HEK293 (cell line): ENCODE measurements around the gene STK4.

Source experiments
- CTCF ChIA-PET: fragments of 350-600 bp; formaldehyde crosslinking; extraction: SDS; loops from one replicate; lab custom pipeline; 2021; ENCODE audit warnings: antibody characterized with exemption; lab: Yijun Ruan, JAX
- POLR2A ChIA-PET: fragments of 300-600 bp; formaldehyde crosslinking; extraction: SDS; loops from one replicate; lab custom pipeline; 2020; ENCODE audit warnings: antibody characterized with exemption, inconsistent platforms; lab: Yijun Ruan, JAX
- H3K27ac ChIP-seq: fragments of 200-500 bp; sonication (Bioruptor generic); 2 replicates; pipeline ENCODE4 v1.5.1; 2014; ENCODE audit warnings: low read depth, low read length, control low read depth, inconsistent platforms; ENCODE audit errors: extremely low read depth
- H3K36me3 ChIP-seq, 2 experiments: fragments of 200-500 bp in 1 of 2; sonication (Bioruptor generic) in 1 of 2; 1 replicate in 1 of 2; 2 replicates in 1 of 2; pipeline ENCODE4 v1.5.1; 2014 to 2017; ENCODE audit warnings: inconsistent platforms in 2 of 2, low read length in 2 of 2; ENCODE audit not compliant: control insufficient read depth in 2 of 2, insufficient read depth in 1 of 2
- H3K4me1 ChIP-seq: fragments of 200-500 bp; sonication (Bioruptor generic); 2 replicates; pipeline ENCODE4 v1.5.1; 2014; ENCODE audit warnings: mild to moderate bottlenecking, low read length, inconsistent platforms; ENCODE audit not compliant: control insufficient read depth, insufficient read depth
- H3K4me3 ChIP-seq: 2 replicates; pipeline ENCODE4 v1.5.1; 2011; ENCODE audit warnings: low read depth, mild to moderate bottlenecking, control low read depth, low read length, moderate library complexity
- H3K9me3 ChIP-seq: fragments of 200-500 bp; sonication (Bioruptor generic); 2 replicates; pipeline ENCODE4 v1.5.1; 2014; ENCODE audit warnings: low read depth, low read length, inconsistent platforms; ENCODE audit not compliant: control insufficient read depth, insufficient read depth
- AEBP2 ChIP-seq: fragments of 450-650 bp; formaldehyde crosslinking; IDR thresholded peaks from 2 replicates; pipeline ENCODE4 v1.5.1; 2016; ENCODE audit warnings: missing biosample characterization, missing genetic modification characterization, borderline replicate concordance
- FEZF1 ChIP-seq: fragments of 450-650 bp; formaldehyde crosslinking; IDR thresholded peaks from 2 replicates; pipeline ENCODE4 v1.5.1; 2016; ENCODE audit warnings: missing biosample characterization, missing genetic modification characterization
- KLF8 ChIP-seq: fragments of 450-650 bp; formaldehyde crosslinking; IDR thresholded peaks from 2 replicates; pipeline ENCODE4 v1.5.1; 2016; ENCODE audit warnings: missing biosample characterization, missing genetic modification characterization
- OVOL3 ChIP-seq: fragments of 450-650 bp; formaldehyde crosslinking; IDR thresholded peaks from 2 replicates; pipeline ENCODE4 v1.5.1; 2016; ENCODE audit warnings: missing biosample characterization, missing genetic modification characterization
- RBAK ChIP-seq: fragments of 450-650 bp; formaldehyde crosslinking; IDR thresholded peaks from 2 replicates; pipeline ENCODE4 v1.5.1; 2016; ENCODE audit warnings: missing biosample characterization, missing genetic modification characterization
- REPIN1 ChIP-seq: fragments of 450-650 bp; formaldehyde crosslinking; IDR thresholded peaks from 2 replicates; pipeline ENCODE4 v1.5.1; 2017; ENCODE audit warnings: missing biosample characterization, missing genetic modification characterization, low read depth
- SP7 ChIP-seq: fragments of 450-650 bp; formaldehyde crosslinking; IDR thresholded peaks from 2 replicates; pipeline ENCODE4 v1.5.1; 2016; ENCODE audit warnings: missing biosample characterization, missing genetic modification characterization
- ZBTB21 ChIP-seq: fragments of 450-650 bp; formaldehyde crosslinking; IDR thresholded peaks from 2 replicates; pipeline ENCODE4 v1.5.1; 2017; ENCODE audit warnings: missing biosample characterization, missing genetic modification characterization
- ZBTB26 ChIP-seq: fragments of 450-650 bp; formaldehyde crosslinking; optimal IDR thresholded peaks from 2 replicates; pipeline ENCODE3; 2016; ENCODE audit warnings: missing biosample characterization, mild to moderate bottlenecking, missing genetic modification characterization
- ZIC2 ChIP-seq: fragments of 450-650 bp; formaldehyde crosslinking; IDR thresholded peaks from 2 replicates; pipeline ENCODE4 v1.5.1; 2016; ENCODE audit warnings: missing biosample characterization, missing genetic modification characterization
- ZNF112 ChIP-seq: fragments of 450-650 bp; formaldehyde crosslinking; IDR thresholded peaks from 2 replicates; pipeline ENCODE4 v1.5.0; 2017; ENCODE audit warnings: missing biosample characterization, missing genetic modification characterization
- ZNF121 ChIP-seq: fragments of 450-650 bp; formaldehyde crosslinking; IDR thresholded peaks from 2 replicates; pipeline ENCODE4 v1.5.1; 2016; ENCODE audit warnings: missing biosample characterization, missing genetic modification characterization
- ZNF37A ChIP-seq: fragments of 450-650 bp; IDR thresholded peaks from 2 replicates; pipeline ENCODE4 v1.5.1; 2018; ENCODE audit warnings: missing biosample characterization, missing genetic modification characterization
- ZNF449 ChIP-seq: fragments of 450-650 bp; formaldehyde crosslinking; IDR thresholded peaks from 2 replicates; pipeline ENCODE4 v1.5.1; 2017; ENCODE audit warnings: missing biosample characterization, mild to moderate bottlenecking, missing genetic modification characterization, moderate library complexity
- ZNF488 ChIP-seq: fragments of 450-650 bp; formaldehyde crosslinking; IDR thresholded peaks from 2 replicates; pipeline ENCODE4 v1.5.1; 2016; ENCODE audit warnings: missing biosample characterization, missing genetic modification characterization
- ZNF518A ChIP-seq: fragments of 450-650 bp; formaldehyde crosslinking; conservative IDR thresholded peaks from 2 replicates; pipeline ENCODE4 v1.5.1; 2016; ENCODE audit warnings: low read depth, missing biosample characterization, missing genetic modification characterization
- ZNF548 ChIP-seq: fragments of 450-650 bp; formaldehyde crosslinking; IDR thresholded peaks from 2 replicates; pipeline ENCODE4 v1.5.1; 2016; ENCODE audit warnings: missing biosample characterization, missing genetic modification characterization
- ZNF561 ChIP-seq: fragments of 450-650 bp; IDR thresholded peaks from 2 replicates; pipeline ENCODE4 v1.5.1; 2018; ENCODE audit warnings: missing biosample characterization, missing genetic modification characterization, borderline replicate concordance
- ZNF600 ChIP-seq: fragments of 450-650 bp; formaldehyde crosslinking; IDR thresholded peaks from 2 replicates; pipeline ENCODE4 v1.5.1; 2016; ENCODE audit warnings: missing biosample characterization, missing genetic modification characterization
- ZNF658 ChIP-seq: fragments of 450-650 bp; formaldehyde crosslinking; IDR thresholded peaks from 2 replicates; pipeline ENCODE4; 2016; ENCODE audit warnings: missing biosample characterization, missing genetic modification characterization
- ZNF791 ChIP-seq: fragments of 450-650 bp; formaldehyde crosslinking; IDR thresholded peaks from 2 replicates; pipeline ENCODE4 v1.5.1; 2016; ENCODE audit warnings: missing biosample characterization, missing genetic modification characterization
- ZNF830 ChIP-seq: fragments of 450-650 bp; IDR thresholded peaks from 2 replicates; pipeline ENCODE4 v1.5.0; 2018; ENCODE audit warnings: missing biosample characterization, missing genetic modification characterization, low read depth, mild to moderate bottlenecking, moderate library complexity
- ZSCAN18 ChIP-seq: fragments of 450-650 bp; formaldehyde crosslinking; IDR thresholded peaks from 2 replicates; pipeline ENCODE4 v1.5.1; 2016; ENCODE audit warnings: missing biosample characterization, missing genetic modification characterization
- ZXDB ChIP-seq: fragments of 450-650 bp; formaldehyde crosslinking; IDR thresholded peaks from 2 replicates; pipeline ENCODE4 v1.5.1; 2016; ENCODE audit warnings: missing biosample characterization, missing genetic modification characterization

Gene STK4

GRCh38 chr20:44990957-44991356 lies 24.6 kb downstream of the STK4 start (continued):
- no peak for TF ChIP-seq ZNF112 (tag by site-specific recombination)

- Histone ChIP-seq H3K4me3 (no peak overlapping the region), H3K27ac (no peak overlapping the region), H3K9me3 (no peaks in the 10 kb centered on the region), H3K4me1 (no peaks in the 10 kb centered on the region), H3K36me3 (peaks cover 9 to 44% of the 10 kb centered on the region in 2 experiments)
- CTCF ChIA-PET: interaction anchor here (0.9 to 1.2 kb wide), 3 partner anchors 9 to 118 kb away, joined by 3 to 4 read pairs (median 3); no protein-coding TSS in a partner anchor
- POLR2A ChIA-PET: no interaction called here
- no peak for TF ChIP-seq ZNF561
- TF ChIP-seq ZIC2: no peak
- no peak for TF ChIP-seq ZNF488 (tag by site-specific recombination)
- TF ChIP-seq ZNF121 (tag by site-specific recombination): no peak
- no peak for TF ChIP-seq SP7
- TF ChIP-seq ZNF548 (tag by site-specific recombination): no peak
- TF ChIP-seq ZNF830 (tag by site-specific recombination): no peak
- no peak for TF ChIP-seq ZXDB (tag by site-specific recombination)
- TF ChIP-seq ZNF658 (tag by site-specific recombination): no peak
- no peak for TF ChIP-seq OVOL3 (tag by site-specific recombination)
- no peak for TF ChIP-seq AEBP2 (tag by site-specific recombination)
- no peak for TF ChIP-seq KLF8 (tag by site-specific recombination)
- TF ChIP-seq ZSCAN18 (tag by site-specific recombination): no peak
These were observed 27.0 kb downstream of the STK4 start for GRCh38 chr20:44993343-44993742.

GRCh38 chr20:44997171-44997570 lies 30.9 kb downstream of the STK4 start:
- Histone ChIP-seq H3K4me1 (no peaks in the 10 kb centered on the region), H3K4me3 (no peak overlapping the region), H3K27ac (no peak overlapping the region), H3K9me3 (no peaks in the 10 kb centered on the region), H3K36me3 (peaks cover 13 to 66% of the 10 kb centered on the region in 2 experiments)
- POLR2A ChIA-PET: no interaction called here
- CTCF ChIA-PET: interaction anchor here (0.7 to 1.1 kb wide), 2 partner anchors 14 to 61 kb away, joined by 3 read pairs; no protein-coding TSS in a partner anchor
- TF ChIP-seq REPIN1 (tag by site-specific recombination): no peak
- no peak for TF ChIP-seq ZNF37A (tag by site-specific recombination)
- TF ChIP-seq ZNF449 (tag by site-specific recombination): no peak
- TF ChIP-seq ZNF600 (tag by site-specific recombination): no peak
- TF ChIP-seq ZBTB21 (tag by site-specific recombination): no peak
- TF ChIP-seq ZNF791: no peak
- no peak for TF ChIP-seq ZNF518A
- TF ChIP-seq RBAK: no peak
- TF ChIP-seq ZNF548 (tag by site-specific recombination): no peak
- no peak for TF ChIP-seq FEZF1 (tag by site-specific recombination)
- TF ChIP-seq ZBTB26 (tag by site-specific recombination): no peak
